ENCODE measurements around the gene RAF1.

Gene RAF1

GRCh38 chr3:12624056-12624455 is 39.9 kb downstream of the RAF1 start:
- no peak overlapping the region for H3K56ac ChIP-seq (ENCODE audit: low read length)
- no peak overlapping the region for H3K4me2 ChIP-seq (ENCODE audit: low read length)
- H2AK5ac ChIP-seq (ENCODE audit: low read length), result no peak overlapping the region
- H3K27ac ChIP-seq (ENCODE audit: low read depth, low read length), result no peak overlapping the region
- no peak overlapping the region for H3K4me3 ChIP-seq (ENCODE audit: low read length)
- no peak overlapping the region for H4K8ac ChIP-seq (ENCODE audit: low read depth, low read length)
- no peaks in the 10 kb centered on the region for H3K27me3 ChIP-seq (ENCODE audit: insufficient read depth, low read length, poor library complexity)
- no peak overlapping the region for H3K23ac ChIP-seq (ENCODE audit: low read length)
- H3K18ac ChIP-seq (ENCODE audit: low read length), result no peak overlapping the region
- no peak overlapping the region for H3K4ac ChIP-seq (ENCODE audit: low read depth, low read length)
- no peak for DNase-seq
- no peak overlapping the region for H4K5ac ChIP-seq (ENCODE audit: low read length)
- no peak overlapping the region for H2BK15ac ChIP-seq (replicated peaks; ENCODE audit: low read depth)
- peaks cover 6% of the 10 kb centered on the region for H3K79me1 ChIP-seq (ENCODE audit: low read length)
- H3K4me1 ChIP-seq (ENCODE audit: control insufficient read depth, low read depth, low read length), result no peaks in the 10 kb centered on the region
- WGBS (ENCODE audit: extremely low coverage, insufficient coverage, low lambda C conversion rate), result no CpG with 5 or more reads among the region's 5 CpGs
- no peak overlapping the region for H2BK5ac ChIP-seq (ENCODE audit: low read length)
- H3K9ac ChIP-seq (ENCODE audit: low read length), result no peak overlapping the region
- H3K36me3 ChIP-seq (ENCODE audit: control insufficient read depth, insufficient read depth, low read length), result no peaks in the 10 kb centered on the region
- peaks cover 56% of the 10 kb centered on the region for H3K79me2 ChIP-seq (ENCODE audit: control insufficient read depth, insufficient read depth, low read length)
- H2BK120ac ChIP-seq (ENCODE audit: low read depth, low read length), result no peak overlapping the region

- no peak for DNase-seq
- H3K4ac ChIP-seq (ENCODE audit: low read depth, low read length), result no peak overlapping the region
- no peak overlapping the region for H4K5ac ChIP-seq (ENCODE audit: low read length)
- WGBS (ENCODE audit: extremely low coverage, insufficient coverage, low lambda C conversion rate), result no CpG with 5 or more reads among the region's 4 CpGs
- no peak overlapping the region for H3K27ac ChIP-seq (ENCODE audit: low read depth, low read length)
- H3K4me1 ChIP-seq (ENCODE audit: control insufficient read depth, low read depth, low read length), result no peaks in the 10 kb centered on the region
- H3K18ac ChIP-seq (ENCODE audit: low read length), result no peak overlapping the region
- H2AK5ac ChIP-seq (ENCODE audit: low read length), result no peak overlapping the region
- H3K79me1 ChIP-seq (ENCODE audit: low read length), result peaks cover 5% of the 10 kb centered on the region
- no peak overlapping the region for H3K23ac ChIP-seq (ENCODE audit: low read length)
- H3K4me2 ChIP-seq (ENCODE audit: low read length), result no peak overlapping the region
- no peak overlapping the region for H2BK15ac ChIP-seq (replicated peaks; ENCODE audit: low read depth)
- H3K36me3 ChIP-seq (ENCODE audit: control insufficient read depth, insufficient read depth, low read length), result peaks cover 1% of the 10 kb centered on the region
- H3K79me2 ChIP-seq (ENCODE audit: control insufficient read depth, insufficient read depth, low read length), result peaks cover 43% of the 10 kb centered on the region
- no peaks in the 10 kb centered on the region for H3K27me3 ChIP-seq (ENCODE audit: insufficient read depth, low read length, poor library complexity)
- H2BK5ac ChIP-seq (ENCODE audit: low read length), result no peak overlapping the region
- no peak overlapping the region for H2BK120ac ChIP-seq (ENCODE audit: low read depth, low read length)
- no peak overlapping the region for H3K56ac ChIP-seq (ENCODE audit: low read length)
- H4K8ac ChIP-seq (ENCODE audit: low read depth, low read length), result no peak overlapping the region
- no peak overlapping the region for H3K4me3 ChIP-seq (ENCODE audit: low read length)
- H3K9ac ChIP-seq (ENCODE audit: low read length), result no peak overlapping the region
These were observed 41.6 kb downstream of the RAF1 start for GRCh38 chr3:12622335-12622734.

GRCh38 chr3:12620729-12621128 is 43.2 kb downstream of the RAF1 start:
- Histone ChIP-seq H3K18ac (ENCODE audit: low read length) (no peak overlapping the region), H3K4ac (ENCODE audit: low read depth, low read length) (no peak overlapping the region), H3K79me2 (ENCODE audit: control insufficient read depth, insufficient read depth, low read length) (peaks cover 37% of the 10 kb centered on the region), H2BK15ac (replicated peaks; ENCODE audit: low read depth) (no peak overlapping the region), H3K27ac (ENCODE audit: low read depth, low read length) (no peak overlapping the region), H4K5ac (ENCODE audit: low read length) (no peak overlapping the region), H2BK120ac (ENCODE audit: low read depth, low read length) (no peak overlapping the region), H3K4me3 (ENCODE audit: low read length) (no peak overlapping the region), H3K36me3 (ENCODE audit: control insufficient read depth, insufficient read depth, low read length) (peaks cover 1% of the 10 kb centered on the region), H3K79me1 (ENCODE audit: low read length) (peaks cover 5% of the 10 kb centered on the region), H3K9ac (ENCODE audit: low read length) (no peak overlapping the region), H2AK5ac (ENCODE audit: low read length) (no peak overlapping the region), H3K27me3 (ENCODE audit: insufficient read depth, low read length, poor library complexity) (no peaks in the 10 kb centered on the region), H2BK5ac (ENCODE audit: low read length) (no peak overlapping the region), H3K23ac (ENCODE audit: low read length) (no peak overlapping the region), H3K56ac (ENCODE audit: low read length) (no peak overlapping the region), H4K8ac (ENCODE audit: low read depth, low read length) (no peak overlapping the region), H3K4me1 (ENCODE audit: control insufficient read depth, low read depth, low read length) (no peaks in the 10 kb centered on the region), H3K4me2 (ENCODE audit: low read length) (no peak overlapping the region)
- no peak for DNase-seq

GRCh38 chr3:12620305-12620704 is 43.6 kb downstream of the RAF1 start:
- Histone ChIP-seq H3K9ac (ENCODE audit: low read length) (no peak overlapping the region), H3K4me3 (ENCODE audit: low read length) (no peak overlapping the region), H2AK5ac (ENCODE audit: low read length) (no peak overlapping the region), H3K4me1 (ENCODE audit: control insufficient read depth, low read depth, low read length) (no peaks in the 10 kb centered on the region), H3K4me2 (ENCODE audit: low read length) (no peak overlapping the region), H3K4ac (ENCODE audit: low read depth, low read length) (no peak overlapping the region), H3K56ac (ENCODE audit: low read length) (no peak overlapping the region), H3K27ac (ENCODE audit: low read depth, low read length) (no peak overlapping the region), H4K5ac (ENCODE audit: low read length) (no peak overlapping the region), H3K27me3 (ENCODE audit: insufficient read depth, low read length, poor library complexity) (no peaks in the 10 kb centered on the region), H3K23ac (ENCODE audit: low read length) (no peak overlapping the region), H2BK5ac (ENCODE audit: low read length) (no peak overlapping the region), H2BK15ac (replicated peaks; ENCODE audit: low read depth) (no peak overlapping the region), H3K79me2 (ENCODE audit: control insufficient read depth, insufficient read depth, low read length) (peaks cover 35% of the 10 kb centered on the region), H3K18ac (ENCODE audit: low read length) (no peak overlapping the region), H3K79me1 (ENCODE audit: low read length) (peaks cover 7% of the 10 kb centered on the region), H4K8ac (ENCODE audit: low read depth, low read length) (no peak overlapping the region), H3K36me3 (ENCODE audit: control insufficient read depth, insufficient read depth, low read length) (peaks cover 1% of the 10 kb centered on the region), H2BK120ac (ENCODE audit: low read depth, low read length) (no peak overlapping the region)
- no peak for DNase-seq
- WGBS (ENCODE audit: extremely low coverage, insufficient coverage, low lambda C conversion rate), result no CpG with 5 or more reads among the region's 6 CpGs

GRCh38 chr3:12618426-12618825 is 45.5 kb downstream of the RAF1 start:
- H2BK15ac ChIP-seq (replicated peaks; ENCODE audit: low read depth), result no peak overlapping the region
- no peaks in the 10 kb centered on the region for H3K27me3 ChIP-seq (ENCODE audit: insufficient read depth, low read length, poor library complexity)
- no peak overlapping the region for H3K18ac ChIP-seq (ENCODE audit: low read length)
- H3K9ac ChIP-seq (ENCODE audit: low read length), result no peak overlapping the region
- H3K79me2 ChIP-seq (ENCODE audit: control insufficient read depth, insufficient read depth, low read length), result peaks cover 28% of the 10 kb centered on the region
- no CpG with 5 or more reads among the region's 6 CpGs for WGBS (ENCODE audit: extremely low coverage, insufficient coverage, low lambda C conversion rate)
- H2BK5ac ChIP-seq (ENCODE audit: low read length), result no peak overlapping the region
- no peak overlapping the region for H3K56ac ChIP-seq (ENCODE audit: low read length)
- peaks cover 1% of the 10 kb centered on the region for H3K36me3 ChIP-seq (ENCODE audit: control insufficient read depth, insufficient read depth, low read length)
- H4K8ac ChIP-seq (ENCODE audit: low read depth, low read length), result no peak overlapping the region
- H4K5ac ChIP-seq (ENCODE audit: low read length), result no peak overlapping the region
- H3K23ac ChIP-seq (ENCODE audit: low read length), result no peak overlapping the region
- DNase-seq, result no peak
- H3K79me1 ChIP-seq (ENCODE audit: low read length), result peaks cover 8% of the 10 kb centered on the region
- H3K4me3 ChIP-seq (ENCODE audit: low read length), result no peak overlapping the region
- no peak overlapping the region for H2AK5ac ChIP-seq (ENCODE audit: low read length)
- no peaks in the 10 kb centered on the region for H3K4me1 ChIP-seq (ENCODE audit: control insufficient read depth, low read depth, low read length)
- H3K4me2 ChIP-seq (ENCODE audit: low read length), result no peak overlapping the region
- H3K4ac ChIP-seq (ENCODE audit: low read depth, low read length), result no peak overlapping the region
- H3K27ac ChIP-seq (ENCODE audit: low read depth, low read length), result no peak overlapping the region
- H2BK120ac ChIP-seq (ENCODE audit: low read depth, low read length), result no peak overlapping the region

GRCh38 chr3:12615266-12615665 is 48.7 kb downstream of the RAF1 start:
- no peak overlapping the region for H2BK120ac ChIP-seq (ENCODE audit: low read depth, low read length)
- no peak overlapping the region for H3K23ac ChIP-seq (ENCODE audit: low read length)
- H4K8ac ChIP-seq (ENCODE audit: low read depth, low read length), result no peak overlapping the region
- H2BK15ac ChIP-seq (replicated peaks; ENCODE audit: low read depth), result no peak overlapping the region
- H3K27me3 ChIP-seq (ENCODE audit: insufficient read depth, low read length, poor library complexity), result no peaks in the 10 kb centered on the region
- H3K18ac ChIP-seq (ENCODE audit: low read length), result no peak overlapping the region
- H3K4me1 ChIP-seq (ENCODE audit: control insufficient read depth, low read depth, low read length), result no peaks in the 10 kb centered on the region
- H3K56ac ChIP-seq (ENCODE audit: low read length), result no peak overlapping the region
- H3K4ac ChIP-seq (ENCODE audit: low read depth, low read length), result no peak overlapping the region
- H3K4me3 ChIP-seq (ENCODE audit: low read length), result no peak overlapping the region
- H3K79me2 ChIP-seq (ENCODE audit: control insufficient read depth, insufficient read depth, low read length), result peaks cover 19% of the 10 kb centered on the region
- DNase-seq, result no peak
- no peak overlapping the region for H2AK5ac ChIP-seq (ENCODE audit: low read length)
- H3K27ac ChIP-seq (ENCODE audit: low read depth, low read length), result no peak overlapping the region
- H3K9ac ChIP-seq (ENCODE audit: low read length), result no peak overlapping the region
- no peak overlapping the region for H2BK5ac ChIP-seq (ENCODE audit: low read length)
- no peak overlapping the region for H3K4me2 ChIP-seq (ENCODE audit: low read length)
- H3K36me3 ChIP-seq (ENCODE audit: control insufficient read depth, insufficient read depth, low read length), result peaks cover 1% of the 10 kb centered on the region
- no peak overlapping the region for H4K5ac ChIP-seq (ENCODE audit: low read length)
- WGBS (ENCODE audit: extremely low coverage, insufficient coverage, low lambda C conversion rate), result 100% methylated on average over 2 of the region's 4 CpGs
- peaks cover 12% of the 10 kb centered on the region for H3K79me1 ChIP-seq (ENCODE audit: low read length)
